ENCODE measurements around the gene PPL. TPM values are rescaled to one million over a fixed set of nuclear protein-coding genes. Genes with fewer than 3 reads are reported as not detected.

Gene PPL
- total RNA-seq, 4 donors from 2014 or later: 67.5 to 239 (median 111) TPM

- TF ChIP-seq, protein P1, sequence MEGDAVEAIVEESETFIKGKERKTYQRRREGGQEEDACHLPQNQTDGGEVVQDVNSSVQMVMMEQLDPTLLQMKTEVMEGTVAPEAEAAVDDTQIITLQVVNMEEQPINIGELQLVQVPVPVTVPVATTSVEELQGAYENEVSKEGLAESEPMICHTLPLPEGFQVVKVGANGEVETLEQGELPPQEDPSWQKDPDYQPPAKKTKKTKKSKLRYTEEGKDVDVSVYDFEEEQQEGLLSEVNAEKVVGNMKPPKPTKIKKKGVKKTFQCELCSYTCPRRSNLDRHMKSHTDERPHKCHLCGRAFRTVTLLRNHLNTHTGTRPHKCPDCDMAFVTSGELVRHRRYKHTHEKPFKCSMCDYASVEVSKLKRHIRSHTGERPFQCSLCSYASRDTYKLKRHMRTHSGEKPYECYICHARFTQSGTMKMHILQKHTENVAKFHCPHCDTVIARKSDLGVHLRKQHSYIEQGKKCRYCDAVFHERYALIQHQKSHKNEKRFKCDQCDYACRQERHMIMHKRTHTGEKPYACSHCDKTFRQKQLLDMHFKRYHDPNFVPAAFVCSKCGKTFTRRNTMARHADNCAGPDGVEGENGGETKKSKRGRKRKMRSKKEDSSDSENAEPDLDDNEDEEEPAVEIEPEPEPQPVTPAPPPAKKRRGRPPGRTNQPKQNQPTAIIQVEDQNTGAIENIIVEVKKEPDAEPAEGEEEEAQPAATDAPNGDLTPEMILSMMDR (IDR thresholded peaks at IDR 0.05; ENCODE audit: low read depth): no peak
Measured at GRCh38 chr16:4877380-4877685, 59.6 kb downstream of the PPL start.

GRCh38 chr16:4876646-4877379, 60.1 kb downstream of the PPL start:
- TF ChIP-seq, protein P1 (IDR thresholded peaks at IDR 0.05; ENCODE audit: low read depth): no peak

- TF ChIP-seq, protein P1 (IDR thresholded peaks at IDR 0.05; ENCODE audit: low read depth): no peak
Measured at GRCh38 chr16:4874666-4875065, 62.3 kb downstream of the PPL start.

DNA sequence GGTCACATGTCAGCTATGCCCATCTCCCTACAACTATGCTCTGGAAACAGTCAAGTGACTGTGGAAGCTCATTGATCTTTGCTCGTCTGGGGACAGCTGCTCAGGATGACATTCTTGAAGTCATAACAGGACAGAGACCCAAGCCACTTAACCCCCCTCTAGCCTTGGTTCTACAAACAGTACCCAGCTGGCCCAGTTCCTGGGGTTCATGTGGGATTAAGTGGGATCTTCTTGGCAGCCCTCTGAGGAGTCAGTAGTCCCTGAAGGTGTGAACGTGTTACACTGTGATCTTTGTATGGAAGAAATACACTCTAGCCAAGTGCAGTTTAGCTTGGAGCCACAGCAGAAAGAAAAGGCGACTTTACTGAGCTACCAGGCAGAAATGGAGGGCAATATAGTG, 63.9 kb downstream of the PPL start:
- TF ChIP-seq, protein P1 (IDR thresholded peaks at IDR 0.05; ENCODE audit: low read depth): no peak

- TF ChIP-seq, protein P1 (IDR thresholded peaks at IDR 0.05; ENCODE audit: low read depth): no peak
Measured at GRCh38 chr16:4871071-4871470, 65.9 kb downstream of the PPL start.

DNA sequence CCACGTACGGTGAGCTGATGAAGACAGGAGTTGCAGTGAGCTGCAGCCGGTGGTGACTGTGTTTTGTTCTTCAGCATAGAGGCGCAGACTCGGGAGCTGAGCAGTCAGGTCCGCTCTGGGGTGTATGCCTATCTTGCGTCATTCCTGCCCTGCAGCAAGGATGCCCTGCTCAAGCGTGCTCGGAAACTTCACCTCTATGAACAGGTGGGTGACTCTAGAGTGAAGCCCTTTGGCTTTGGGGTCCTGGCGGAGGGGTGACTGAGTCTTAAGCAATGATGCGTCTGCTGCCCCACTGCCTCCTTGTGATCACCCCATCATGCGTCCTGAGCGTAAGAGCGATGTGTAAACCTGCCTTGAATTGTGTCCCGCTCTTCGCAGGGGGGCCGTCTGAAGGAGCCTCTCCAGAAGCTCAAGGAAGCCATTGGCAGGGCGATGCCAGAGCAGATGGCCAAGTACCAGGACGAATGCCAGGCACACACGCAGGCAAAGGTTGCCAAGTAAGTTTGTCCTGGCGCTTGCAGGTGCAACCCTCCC, 66.7 kb downstream of the PPL start:
- TF ChIP-seq, protein P1 (IDR thresholded peaks at IDR 0.05; ENCODE audit: low read depth): no peak

- TF ChIP-seq, protein P1 (IDR thresholded peaks at IDR 0.05; ENCODE audit: low read depth): no peak
Measured at GRCh38 chr16:4869147-4869805, 67.7 kb downstream of the PPL start.

Data from subcutaneous adipose tissue (tissue), 4 donors.